K562 (cell line): ENCODE measurements around the gene TECPR1. TPM values are rescaled to one million over a fixed set of nuclear protein-coding genes. Genes with fewer than 3 reads are reported as not detected.

Experiments
- FOXA3 ChIP-seq, 2 experiments: fragments of 450-650 bp in 1 of 2; sonication (generic) in 1 of 2; formaldehyde crosslinking; IDR thresholded peaks in 1 of 2; conservative IDR thresholded peaks in 1 of 2; 2 replicates each; pipeline versions ENCODE4 v1.4.0 to v1.8.0; 2020 to 2022; ENCODE audit warnings: mild to moderate bottlenecking in 2 of 2, missing genetic modification reagents in 1 of 2
- KDM4B ChIP-seq, 2 experiments: fragments of 450-650 bp in 1 of 2; sonication (generic) in 1 of 2; IDR thresholded peaks; 2 replicates each; pipeline ENCODE4 v1.6.1; 2016 to 2017; ENCODE audit warnings: borderline replicate concordance in 2 of 2, antibody characterized with exemption in 1 of 2, low read depth in 1 of 2, mild to moderate bottlenecking in 1 of 2
- KDM5B ChIP-seq: fragments of 200-600 bp; sonication (generic); IDR thresholded peaks from 2 replicates; pipeline ENCODE4 v1.6.1; 2012; ENCODE audit warnings: low read depth, mild to moderate bottlenecking, moderate library complexity, low read length, control low read depth, inconsistent platforms; ENCODE audit not compliant: insufficient replicate concordance
- MTF1 ChIP-seq: fragments of 250-450 bp; sonication (Bioruptor Pico); IDR thresholded peaks from 2 replicates; pipeline ENCODE4 v1.9.0; 2021; ENCODE audit warnings: moderate library complexity, mild to moderate bottlenecking, inconsistent platforms, borderline replicate concordance
- NFIC ChIP-seq: fragments of 450-650 bp; IDR thresholded peaks from 2 replicates; pipeline ENCODE4 v1.6.1; 2017; ENCODE audit warnings: mild to moderate bottlenecking, inconsistent platforms
- TOE1 ChIP-seq, 2 experiments: fragments of 450-650 bp in 1 of 2; sonication (generic) in 1 of 2; formaldehyde crosslinking in 1 of 2; IDR thresholded peaks; 2 replicates each; pipeline versions ENCODE4 v1.7.1 to v1.8.0; 2016 to 2022; ENCODE audit warnings: borderline replicate concordance in 2 of 2, mild to moderate bottlenecking in 2 of 2, antibody characterized with exemption in 1 of 2, inconsistent platforms in 1 of 2, low read depth in 1 of 2, missing genetic modification reagents in 1 of 2, moderate library complexity in 1 of 2
- ZNF507 ChIP-seq: conservative IDR thresholded peaks from 2 replicates; pipeline ENCODE4 v1.6.1; 2017; ENCODE audit warnings: missing genetic modification characterization, missing compliant biosample characterization
- polyA plus RNA-seq, 8 experiments: library from polyadenylated mRNA; depleted of rRNA in 4 of 8; stranded (reverse) in 5 of 8; unstranded in 3 of 8; fragments of >200 nt; fragmentation: Nextera tagmentation in 2 of 8; fragmentation: Illumina TruSeq in 1 of 8; extraction: Ambion mirVana in 2 of 8; extraction: Trizol in 1 of 8; gene quantifications; 2 replicates each; pipeline versions ENCODE4 v1.2.1 to v1.2.3, GENCODE V29; 2011 to 2014; ENCODE audit warnings: inconsistent platforms in 1 of 8, missing spikeins in 1 of 8
- total RNA-seq, 7 experiments: library from RNA; depleted of rRNA in 6 of 7; stranded (reverse); fragments of >200 nt in 6 of 7; fragmentation: Illumina TruSeq in 2 of 7; extraction: Trizol in 2 of 7; gene quantifications; 2 replicates each; pipeline versions ENCODE4 v1.2.1 to v1.2.3, GENCODE V29; 2011 to 2021; ENCODE audit warnings: low replicate concordance in 1 of 7
- TF ChIP-seq, protein P1 (sequence below), 2 experiments: fragments of 450-650 bp; IDR thresholded peaks; 2 replicates each; pipeline ENCODE4 v1.6.1; 2016; ENCODE audit warnings: mild to moderate bottlenecking in 2 of 2, borderline replicate concordance in 1 of 2, low read depth in 1 of 2, moderate library complexity in 1 of 2
- TF ChIP-seq, protein P2 (sequence below): IDR thresholded peaks from 2 replicates; pipeline ENCODE4 v1.6.1; 2012; ENCODE audit warnings: low read depth, low read length, improper control_type of control experiment, borderline replicate concordance
- TF ChIP-seq, protein P3 (sequence below): fragments of 450-650 bp; formaldehyde crosslinking; IDR thresholded peaks from 2 replicates; pipeline ENCODE4 v1.4.0; 2020; ENCODE audit warnings: mild to moderate bottlenecking, mixed read lengths
- TF ChIP-seq, protein P4 (sequence below): IDR thresholded peaks from 2 replicates; pipeline ENCODE4 v1.6.1; 2011; ENCODE audit not compliant: insufficient read length; ENCODE audit errors: extremely low read depth

The TECPR1 gene
- total and polyA plus RNA-seq, 9 of the 15 experiments (the other 6 are each of a cell fraction or from before 2014, with no cell fraction given) = 0.17 to 15.0 (median 2.2) TPM

DNA sequence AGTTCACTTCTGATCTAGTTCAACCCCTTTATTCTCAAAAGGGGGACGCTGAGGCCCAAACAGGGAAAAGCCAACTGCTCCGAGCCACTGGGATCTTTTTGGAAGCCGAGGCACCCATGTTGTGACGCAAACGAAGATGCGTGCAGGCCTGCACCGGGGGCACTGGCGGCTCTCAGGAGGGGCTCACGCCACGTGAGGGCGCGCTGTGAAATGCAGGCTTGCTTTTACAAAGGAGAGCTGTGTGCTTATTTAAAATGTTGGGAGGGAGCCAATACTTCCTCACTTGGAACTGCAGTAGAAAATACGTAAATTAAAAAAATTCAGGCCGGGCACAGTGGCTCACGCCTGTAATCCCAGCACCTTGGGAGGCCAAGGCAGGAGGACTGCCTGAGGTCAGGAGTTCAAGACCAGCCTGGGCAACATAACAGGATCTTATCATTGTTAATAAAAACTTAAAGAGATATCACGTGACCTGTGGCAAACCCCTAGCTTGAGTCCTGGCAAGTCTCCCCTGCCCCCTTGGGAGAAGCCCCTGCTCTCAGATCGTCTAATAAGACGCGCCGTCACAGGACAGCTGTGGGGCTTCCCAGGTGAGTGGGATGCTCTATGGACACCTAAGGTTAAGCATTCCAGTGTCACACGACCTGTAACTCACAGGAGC is 45.7 kb upstream of the TECPR1 start (continued):
- TF ChIP-seq, protein P1, sequence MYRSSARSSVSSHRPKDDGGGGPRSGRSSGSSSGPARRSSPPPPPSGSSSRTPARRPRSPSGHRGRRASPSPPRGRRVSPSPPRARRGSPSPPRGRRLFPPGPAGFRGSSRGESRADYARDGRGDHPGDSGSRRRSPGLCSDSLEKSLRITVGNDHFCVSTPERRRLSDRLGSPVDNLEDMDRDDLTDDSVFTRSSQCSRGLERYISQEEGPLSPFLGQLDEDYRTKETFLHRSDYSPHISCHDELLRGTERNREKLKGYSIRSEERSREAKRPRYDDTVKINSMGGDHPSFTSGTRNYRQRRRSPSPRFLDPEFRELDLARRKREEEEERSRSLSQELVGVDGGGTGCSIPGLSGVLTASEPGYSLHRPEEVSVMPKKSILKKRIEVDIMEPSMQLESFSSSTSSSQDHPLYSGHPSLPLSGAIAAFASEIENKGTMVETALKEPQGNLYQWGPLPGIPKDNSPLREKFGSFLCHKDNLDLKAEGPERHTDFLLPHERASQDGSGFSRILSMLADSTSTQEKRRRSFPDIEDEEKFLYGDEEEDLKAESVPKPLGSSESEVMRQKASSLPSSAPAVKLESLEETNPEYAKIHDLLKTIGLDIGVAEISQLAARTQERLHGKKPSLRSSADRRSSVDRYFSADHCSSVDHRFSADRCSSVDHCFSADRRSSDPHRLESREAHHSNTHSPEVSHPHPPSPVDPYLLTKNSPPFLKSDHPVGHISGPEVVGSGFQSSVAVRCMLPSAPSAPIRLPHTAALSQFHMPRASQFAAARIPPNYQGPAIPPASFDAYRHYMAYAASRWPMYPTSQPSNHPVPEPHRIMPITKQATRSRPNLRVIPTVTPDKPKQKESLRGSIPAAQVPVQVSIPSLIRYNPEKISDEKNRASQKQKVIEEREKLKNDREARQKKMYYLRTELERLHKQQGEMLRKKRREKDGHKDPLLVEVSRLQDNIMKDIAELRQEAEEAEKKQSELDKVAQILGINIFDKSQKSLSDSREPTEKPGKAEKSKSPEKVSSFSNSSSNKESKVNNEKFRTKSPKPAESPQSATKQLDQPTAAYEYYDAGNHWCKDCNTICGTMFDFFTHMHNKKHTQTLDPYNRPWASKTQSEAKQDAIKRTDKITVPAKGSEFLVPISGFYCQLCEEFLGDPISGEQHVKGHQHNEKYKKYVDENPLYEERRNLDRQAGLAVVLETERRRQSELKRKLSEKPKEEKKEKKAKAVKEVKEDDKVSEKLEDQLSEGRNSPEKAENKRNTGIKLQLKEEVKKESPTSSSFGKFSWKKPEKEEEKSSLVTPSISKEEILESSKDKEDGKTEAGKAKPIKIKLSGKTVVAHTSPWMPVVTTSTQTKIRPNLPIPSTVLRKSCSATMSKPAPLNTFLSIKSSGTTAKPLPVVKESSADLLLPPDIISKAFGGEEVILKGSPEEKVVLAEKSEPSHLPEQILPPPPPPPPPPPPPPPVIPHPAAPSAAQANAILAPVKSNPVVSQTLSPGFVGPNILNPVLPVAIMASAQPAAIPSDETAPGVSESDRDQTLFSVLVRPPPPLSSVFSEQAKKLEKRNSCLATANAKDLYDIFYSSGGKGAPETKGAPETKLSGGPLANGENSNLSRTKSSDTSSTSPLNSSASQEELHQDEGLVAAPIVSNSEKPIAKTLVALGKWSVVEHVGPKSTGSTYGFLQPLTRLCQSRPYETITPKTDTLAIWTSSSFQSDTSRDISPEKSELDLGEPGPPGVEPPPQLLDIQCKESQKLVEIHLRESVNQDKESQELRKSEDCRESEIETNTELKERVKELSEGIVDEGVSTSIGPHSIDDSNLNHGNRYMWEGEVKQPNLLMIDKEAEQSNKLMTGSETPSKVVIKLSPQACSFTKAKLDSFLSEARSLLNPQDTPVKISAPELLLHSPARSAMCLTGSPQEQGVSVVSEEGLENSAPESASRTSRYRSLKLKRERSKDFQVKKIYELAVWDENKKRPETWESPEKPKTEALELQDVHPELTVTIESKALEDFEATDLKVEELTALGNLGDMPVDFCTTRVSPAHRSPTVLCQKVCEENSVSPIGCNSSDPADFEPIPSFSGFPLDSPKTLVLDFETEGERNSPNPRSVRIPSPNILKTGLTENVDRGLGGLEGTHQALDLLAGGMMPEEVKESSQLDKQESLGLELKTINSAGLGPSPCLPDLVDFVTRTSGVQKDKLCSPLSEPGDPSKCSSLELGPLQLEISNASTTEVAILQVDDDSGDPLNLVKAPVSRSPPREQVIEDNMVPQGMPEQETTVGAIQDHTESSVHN (IDR thresholded peaks at IDR 0.05; ENCODE audit: borderline replicate concordance in 1 of 2, low read depth in 1 of 2) = no peak
- TF ChIP-seq, protein P2, sequence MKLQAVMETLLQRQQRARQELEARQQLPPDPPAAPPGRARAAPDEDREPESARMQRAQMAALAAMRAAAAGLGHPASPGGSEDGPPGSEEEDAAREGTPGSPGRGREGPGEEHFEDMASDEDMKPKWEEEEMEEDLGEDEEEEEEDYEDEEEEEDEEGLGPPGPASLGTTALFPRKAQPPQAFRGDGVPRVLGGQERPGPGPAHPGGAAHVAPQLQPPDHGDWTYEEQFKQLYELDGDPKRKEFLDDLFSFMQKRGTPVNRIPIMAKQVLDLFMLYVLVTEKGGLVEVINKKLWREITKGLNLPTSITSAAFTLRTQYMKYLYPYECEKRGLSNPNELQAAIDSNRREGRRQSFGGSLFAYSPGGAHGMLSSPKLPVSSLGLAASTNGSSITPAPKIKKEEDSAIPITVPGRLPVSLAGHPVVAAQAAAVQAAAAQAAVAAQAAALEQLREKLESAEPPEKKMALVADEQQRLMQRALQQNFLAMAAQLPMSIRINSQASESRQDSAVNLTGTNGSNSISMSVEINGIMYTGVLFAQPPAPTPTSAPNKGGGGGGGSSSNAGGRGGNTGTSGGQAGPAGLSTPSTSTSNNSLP = no peak
- TF ChIP-seq TOE1 (IDR thresholded peaks at IDR 0.05; ENCODE audit: borderline replicate concordance) (0 out of 2 replicates have a peak, but pooled peaks have one; percentile 18), TOE1 (CRISPR knock-in tag; IDR thresholded peaks at IDR 0.05; ENCODE audit: borderline replicate concordance, low read depth) (no peak), KDM5B (no peak), MTF1 (CRISPR knock-in tag) (no peak), NFIC (peak; percentile 28; the same call in 1 of the 2 replicates), KDM4B (IDR thresholded peaks at IDR 0.05; ENCODE audit: borderline replicate concordance in 2 of 2, low read depth in 1 of 2) (no peak), ZNF507 (tag) (no peak), FOXA3 (CRISPR knock-in tag; conservative IDR thresholded peaks at IDR 0.05 in 1 of 2, IDR thresholded peaks at IDR 0.05 in 1 of 2) (no peak)
- TF ChIP-seq, protein P3, sequence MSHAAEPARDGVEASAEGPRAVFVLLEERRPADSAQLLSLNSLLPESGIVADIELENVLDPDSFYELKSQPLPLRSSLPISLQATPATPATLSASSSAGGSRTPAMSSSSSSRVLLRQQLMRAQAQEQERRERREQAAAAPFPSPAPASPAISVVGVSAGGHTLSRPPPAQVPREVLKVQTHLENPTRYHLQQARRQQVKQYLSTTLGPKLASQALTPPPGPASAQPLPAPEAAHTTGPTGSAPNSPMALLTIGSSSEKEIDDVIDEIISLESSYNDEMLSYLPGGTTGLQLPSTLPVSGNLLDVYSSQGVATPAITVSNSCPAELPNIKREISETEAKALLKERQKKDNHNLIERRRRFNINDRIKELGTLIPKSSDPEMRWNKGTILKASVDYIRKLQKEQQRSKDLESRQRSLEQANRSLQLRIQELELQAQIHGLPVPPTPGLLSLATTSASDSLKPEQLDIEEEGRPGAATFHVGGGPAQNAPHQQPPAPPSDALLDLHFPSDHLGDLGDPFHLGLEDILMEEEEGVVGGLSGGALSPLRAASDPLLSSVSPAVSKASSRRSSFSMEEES = peak; percentile 69
- TF ChIP-seq, protein P4, sequence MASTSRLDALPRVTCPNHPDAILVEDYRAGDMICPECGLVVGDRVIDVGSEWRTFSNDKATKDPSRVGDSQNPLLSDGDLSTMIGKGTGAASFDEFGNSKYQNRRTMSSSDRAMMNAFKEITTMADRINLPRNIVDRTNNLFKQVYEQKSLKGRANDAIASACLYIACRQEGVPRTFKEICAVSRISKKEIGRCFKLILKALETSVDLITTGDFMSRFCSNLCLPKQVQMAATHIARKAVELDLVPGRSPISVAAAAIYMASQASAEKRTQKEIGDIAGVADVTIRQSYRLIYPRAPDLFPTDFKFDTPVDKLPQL = no peak
